Heart left ventricle (tissue), 13 donors: ENCODE results near the gene MAP4K4.

Experiments
- POLR2A ChIP-seq, 2 donors: fragments of 450-650 bp; IDR thresholded peaks; one replicate each; pipeline ENCODE4 v1.6.1; 2017; ENCODE audit warnings: antibody characterized with exemption in 2 of 2, mild to moderate bottlenecking in 2 of 2, moderate library complexity in 2 of 2
- TF ChIP-seq, protein P1 (sequence below), 12 donors: fragments of 200-600 bp; sonication (generic) in 4 of 12; IDR thresholded peaks; one replicate each; pipeline versions ENCODE4 v1.5.0 to v1.8.0; 2018 to 2022; ENCODE audit warnings: antibody characterized with exemption in 12 of 12, mild to moderate bottlenecking in 5 of 12
- donor health status: ischemic (EF 13 %, LVEDD 7.1; RV severe dilation, severe dysfunction).
- donor health status: DM: no; HTN: yes; CAD: no.
- donor health status: DM: no; HTN: no; CAD: no.
- donor health status: ischemic (EF 25% LVEDD 6.9; RV normal size, moderate dysfunction).
- donor health status: ischemic (EF 25% LVEDD 5.7; RV mildly dilated, moderate dysfunction).
- donor health status: ischemic (EF 35%, LVEDD 5.7; RV mildly dilated, moderate dysfunction).
- donor health status: nonischemic (EF 11% LVEDD 7.7; RV severe dilation, severe dysfunction).
- donor health status: DM: yes; HTN: yes; CAD: no.
- donor health status: PGD.
- donor health status: ischemic (EF 29% LVEDD 5.4; RV normal size, mild dysfunction).
- donor health status: nonischemic (EF 23%, LVEDD 6.1; RV moderate dilation, normal function).

DNA sequence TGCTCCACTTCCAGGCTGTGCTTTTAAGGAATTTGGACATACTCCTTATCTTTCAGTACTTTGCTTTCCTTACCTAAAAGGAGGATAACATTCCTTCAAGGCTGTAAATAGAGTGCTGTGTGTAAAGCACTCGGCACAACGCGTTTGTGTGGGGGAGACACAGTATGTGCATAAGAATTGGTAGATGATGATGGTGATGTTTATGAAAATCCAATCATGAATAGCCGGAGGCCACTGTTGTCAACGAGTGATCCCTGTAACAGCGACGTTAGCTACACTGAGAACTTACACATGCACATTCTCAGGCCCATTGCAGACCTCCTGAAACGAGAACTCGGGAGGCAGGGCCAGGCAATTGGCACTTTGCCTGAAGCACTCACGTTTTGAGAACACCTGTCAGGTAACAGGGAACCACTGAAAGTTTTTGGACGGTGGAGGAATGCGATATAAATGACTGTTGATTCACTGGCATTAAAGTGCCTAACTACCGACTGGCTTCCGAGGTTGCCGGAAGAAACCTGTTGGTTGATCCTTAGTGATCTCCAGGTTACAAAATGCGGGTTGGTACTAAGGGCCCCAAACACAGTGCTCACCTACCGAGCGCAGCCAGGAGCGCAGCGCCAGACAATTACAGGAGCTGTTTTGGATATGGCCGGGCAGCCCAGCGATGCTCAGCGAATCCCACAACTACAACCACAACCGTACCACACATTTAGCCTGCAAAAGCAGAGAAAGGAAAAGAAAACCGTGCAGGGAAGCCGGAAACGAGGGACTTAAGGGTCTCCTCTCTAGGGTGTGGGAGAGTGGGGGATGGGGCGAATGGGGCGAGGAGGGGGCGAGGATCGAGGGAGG is 1.0 kb upstream of the MAP4K4 start:
- TF ChIP-seq, protein P1, sequence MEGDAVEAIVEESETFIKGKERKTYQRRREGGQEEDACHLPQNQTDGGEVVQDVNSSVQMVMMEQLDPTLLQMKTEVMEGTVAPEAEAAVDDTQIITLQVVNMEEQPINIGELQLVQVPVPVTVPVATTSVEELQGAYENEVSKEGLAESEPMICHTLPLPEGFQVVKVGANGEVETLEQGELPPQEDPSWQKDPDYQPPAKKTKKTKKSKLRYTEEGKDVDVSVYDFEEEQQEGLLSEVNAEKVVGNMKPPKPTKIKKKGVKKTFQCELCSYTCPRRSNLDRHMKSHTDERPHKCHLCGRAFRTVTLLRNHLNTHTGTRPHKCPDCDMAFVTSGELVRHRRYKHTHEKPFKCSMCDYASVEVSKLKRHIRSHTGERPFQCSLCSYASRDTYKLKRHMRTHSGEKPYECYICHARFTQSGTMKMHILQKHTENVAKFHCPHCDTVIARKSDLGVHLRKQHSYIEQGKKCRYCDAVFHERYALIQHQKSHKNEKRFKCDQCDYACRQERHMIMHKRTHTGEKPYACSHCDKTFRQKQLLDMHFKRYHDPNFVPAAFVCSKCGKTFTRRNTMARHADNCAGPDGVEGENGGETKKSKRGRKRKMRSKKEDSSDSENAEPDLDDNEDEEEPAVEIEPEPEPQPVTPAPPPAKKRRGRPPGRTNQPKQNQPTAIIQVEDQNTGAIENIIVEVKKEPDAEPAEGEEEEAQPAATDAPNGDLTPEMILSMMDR (IDR thresholded peaks at IDR 0.05), result no peak
- TF ChIP-seq POLR2A (IDR thresholded peaks at IDR 0.05), result no peak
